Gastrocnemius medialis (tissue), 4 donors: ENCODE measurements around the gene PIAS1. TPM values are rescaled to one million over a fixed set of nuclear protein-coding genes. Genes with fewer than 3 reads are reported as not detected.
A peak's percentile ranks its signal among the peaks of the same experiment; 100 is the strongest.
"Not testable (repeated sequence)": the region's sequence is repeated elsewhere in the genome, so short reads cannot be mapped to it uniquely, and the experiment has no call there.

ENCODE experiments used
- ATAC-seq, 2 donors: fragments of 150-250 bp; one replicate each; pipeline ENCODE4 v1.9.1; 2016
- DNase-seq, 2 donors: peaks; one replicate each; pipeline ENCODE4 v3.0.0-alpha.2; 2019
- H3K27ac ChIP-seq, 4 donors: fragments of 200-600 bp; sonication (generic); 1 replicate in 1 of 4; 2 replicates in 3 of 4; pipeline ENCODE4 v1.5.1; 2016 to 2018; ENCODE audit warnings: mild to moderate bottlenecking in 2 of 4, moderate library complexity in 1 of 4
- H3K27me3 ChIP-seq, 3 donors: fragments of 200-600 bp; sonication (generic) in 2 of 3; 1 replicate in 1 of 3; 2 replicates in 2 of 3; pipeline versions ENCODE4 v1.5.1 to v1.6.0; 2016 to 2019; ENCODE audit warnings: mild to moderate bottlenecking in 1 of 3, moderate library complexity in 1 of 3
- H3K36me3 ChIP-seq, 2 donors: fragments of 200-600 bp; sonication (generic) in 1 of 2; one replicate each; pipeline ENCODE4 v1.5.1; 2017 to 2018
- H3K4me1 ChIP-seq, 2 donors: fragments of 200-600 bp; sonication (generic) in 1 of 2; one replicate each; pipeline ENCODE4 v1.5.1; 2016 to 2017; ENCODE audit warnings: mild to moderate bottlenecking in 2 of 2
- H3K4me3 ChIP-seq, 4 donors: fragments of 200-600 bp; sonication (generic) in 3 of 4; 1 replicate in 1 of 4; 2 replicates in 3 of 4; pipeline ENCODE4 v1.5.1; 2016 to 2019; ENCODE audit warnings: mild to moderate bottlenecking in 2 of 4
- H3K9me3 ChIP-seq, 3 donors: fragments of 200-600 bp; sonication (generic) in 2 of 3; 1 replicate in 1 of 3; 2 replicates in 2 of 3; pipeline ENCODE4 v1.5.1; 2016 to 2019
- CTCF ChIP-seq, 5 experiments: fragments of 450-650 bp in 3 of 5; fragments of 200-600 bp in 2 of 5; sonication (generic) in 2 of 5; IDR thresholded peaks in 4 of 5; conservative IDR thresholded peaks in 1 of 5; 1 replicate in 4 of 5; 2 replicates in 1 of 5; pipeline ENCODE4 v1.5.1; 2016 to 2019; ENCODE audit warnings: antibody characterized with exemption in 5 of 5, mild to moderate bottlenecking in 3 of 5, moderate library complexity in 3 of 5
- POLR2A ChIP-seq, 2 donors: fragments of 450-650 bp; IDR thresholded peaks; one replicate each; pipeline ENCODE4 v1.6.1; 2017; ENCODE audit warnings: antibody characterized with exemption in 2 of 2, mild to moderate bottlenecking in 2 of 2, moderate library complexity in 2 of 2
- in situ Hi-C, 4 donors: fragments of 200-750 bp; cut with MboI; loops; one replicate each; pipeline versions ENCODE4 v1.15.0 to v1.8.0; 2017; ENCODE audit warnings: low sequenced_read_pairs in 4 of 4
- intact Hi-C: fragments of 100-400 bp; cut with DNase I; formaldehyde crosslinking; loops from one replicate; pipeline ENCODE4 v1.15.1; 2023; ENCODE audit warnings: low total_unique reads
- total RNA-seq, 4 donors: library from RNA; depleted of rRNA; stranded (reverse); fragments of >200 nt; gene quantifications; one replicate each; pipeline versions ENCODE4 v1.1.0 to v1.2.3, GENCODE V29; 2016

PIAS1 gene
- total RNA-seq, 4 donors from 2014 or later = 16.4 to 71.9 (median 23.5) TPM

GRCh38 chr15:68056097-68056865 lies 2.2 kb downstream of the PIAS1 start:
- Histone ChIP-seq H3K27me3 (no peaks in the 10 kb centered on the region), H3K27ac (peak overlapping the region in 2 of 4 donors; percentile 95 to 99), H3K36me3 (no peaks in the 10 kb centered on the region), H3K4me3 (peak overlapping the region; percentile 93 to 99 (median 97)), H3K9me3 (no peaks in the 10 kb centered on the region), H3K4me1 (peaks cover 34 to 35% of the 10 kb centered on the region in 2 donors)
- TF ChIP-seq POLR2A (IDR thresholded peaks at IDR 0.05) (no peak), CTCF (IDR thresholded peaks at IDR 0.05 in 4 of 5, conservative IDR thresholded peaks at IDR 0.05 in 1 of 5) (no peak)
- ATAC-seq = no peak
- intact Hi-C loops (loop anchor here (10.0 kb wide), 1 partner anchor 59 kb away; no protein-coding TSS in a partner anchor), in situ Hi-C loops (loop anchor here in 3 of 4 donors (25.0 kb wide), 1 partner anchor 194 kb away; no protein-coding TSS in a partner anchor)
- no peak for DNase-seq

GRCh38 chr15:68057034-68057433 lies 2.9 kb downstream of the PIAS1 start:
- no peaks in the 10 kb centered on the region for H3K9me3 ChIP-seq
- H3K27ac ChIP-seq = no peak overlapping the region
- DNase-seq = no peak
- TF ChIP-seq CTCF (IDR thresholded peaks at IDR 0.05 in 4 of 5, conservative IDR thresholded peaks at IDR 0.05 in 1 of 5) = no peak
- no peak for TF ChIP-seq POLR2A (IDR thresholded peaks at IDR 0.05)
- no peak overlapping the region for H3K4me3 ChIP-seq
- in situ Hi-C loops (loop anchor here in 3 of 4 donors (25.0 kb wide), 1 partner anchor 195 kb away; no protein-coding TSS in a partner anchor), intact Hi-C loops (loop anchor here (10.0 kb wide), 1 partner anchor 58 kb away; no protein-coding TSS in a partner anchor)
- no peaks in the 10 kb centered on the region for H3K27me3 ChIP-seq
- peaks cover 41 to 43% of the 10 kb centered on the region in 2 donors for H3K4me1 ChIP-seq
- H3K36me3 ChIP-seq = no peaks in the 10 kb centered on the region
- ATAC-seq = no peak

GRCh38 chr15:68057758-68058157 lies 3.6 kb downstream of the PIAS1 start:
- Histone ChIP-seq H3K4me3 (no peak overlapping the region), H3K4me1 (peaks cover 48% of the 10 kb centered on the region in 2 donors)

GRCh38 chr15:68058970-68059369 lies 4.9 kb downstream of the PIAS1 start:
- in situ Hi-C loops = loop anchor here in 3 of 4 donors (25.0 kb wide), 1 partner anchor 197 kb away; no protein-coding TSS in a partner anchor
- DNase-seq, H3K36me3 ChIP-seq, ATAC-seq, H3K27me3 ChIP-seq, H3K9me3 ChIP-seq, H3K27ac ChIP-seq, H3K4me3 ChIP-seq: not testable (repeated sequence)
- peaks cover 48 to 59% of the 10 kb centered on the region in 2 donors for H3K4me1 ChIP-seq
- intact Hi-C loops = loop anchor here (10.0 kb wide), 1 partner anchor 56 kb away; no protein-coding TSS in a partner anchor

More at GRCh38 chr15:68057758-68058157, 3.6 kb downstream of the PIAS1 start:
- intact Hi-C loops (loop anchor here (10.0 kb wide), 1 partner anchor 57 kb away; no protein-coding TSS in a partner anchor), in situ Hi-C loops (loop anchor here in 3 of 4 donors (25.0 kb wide), 1 partner anchor 195 kb away; no protein-coding TSS in a partner anchor)
- TF ChIP-seq POLR2A (IDR thresholded peaks at IDR 0.05) = no peak
- TF ChIP-seq CTCF (IDR thresholded peaks at IDR 0.05 in 4 of 5, conservative IDR thresholded peaks at IDR 0.05 in 1 of 5) = no peak
- Histone ChIP-seq H3K9me3 (no peaks in the 10 kb centered on the region), H3K27me3 (no peaks in the 10 kb centered on the region), H3K27ac (no peak overlapping the region), H3K36me3 (no peaks in the 10 kb centered on the region)
- DNase-seq = no peak
- ATAC-seq = no peak

GRCh38 chr15:68059630-68060029 lies 5.5 kb downstream of the PIAS1 start:
- H3K4me1 ChIP-seq = peaks cover 51 to 59% of the 10 kb centered on the region in 2 donors
- in situ Hi-C loops = loop anchor here in 3 of 4 donors (25.0 kb wide), 1 partner anchor 197 kb away; no protein-coding TSS in a partner anchor

More at GRCh38 chr15:68059630-68060029, 5.5 kb downstream of the PIAS1 start:
- DNase-seq (no peak), ATAC-seq (no peak)
- TF ChIP-seq POLR2A (IDR thresholded peaks at IDR 0.05) (no peak), CTCF (IDR thresholded peaks at IDR 0.05 in 4 of 5, conservative IDR thresholded peaks at IDR 0.05 in 1 of 5) (no peak)
- Histone ChIP-seq H3K4me3 (no peak overlapping the region), H3K9me3 (no peaks in the 10 kb centered on the region), H3K27ac (no peak overlapping the region), H3K27me3 (no peaks in the 10 kb centered on the region), H3K36me3 (no peaks in the 10 kb centered on the region)
- intact Hi-C loops = loop anchor here (10.0 kb wide), 1 partner anchor 55 kb away; no protein-coding TSS in a partner anchor
